Activated T-helper 17 cell treated with anti-CD3 and anti-CD28 coated beads, Interleukin-2, amount 50 U/mL, for 72 hours (primary cell): ENCODE measurements around the gene WASF2. TPM values are rescaled to one million over a fixed set of nuclear protein-coding genes. Genes with fewer than 3 reads are reported as not detected.
A peak's percentile ranks its signal among the peaks of the same experiment; 100 is the strongest.

Source experiments
- ATAC-seq: fragments of 150-1000 bp; cut with Tn5 transposase; replicated peaks from 2 replicates; pipeline ENCODE4 v1.10.0; 2021; ENCODE audit warnings: mild to moderate bottlenecking, moderate library complexity
- H3K27ac Mint-ChIP-seq: one replicate; pipeline ENCODE4 v1.8.0; 2022; ENCODE audit warnings: mixed read lengths
- H3K27me3 Mint-ChIP-seq: one replicate; pipeline ENCODE4 v1.8.0; 2022; ENCODE audit warnings: mixed read lengths
- H3K36me3 Mint-ChIP-seq: one replicate; pipeline ENCODE4 v1.8.0; 2022; ENCODE audit warnings: low read depth, mild to moderate bottlenecking, mixed read lengths
- H3K4me1 Mint-ChIP-seq: one replicate; pipeline ENCODE4 v1.8.0; 2022; ENCODE audit warnings: mixed read lengths
- H3K4me3 Mint-ChIP-seq: one replicate; pipeline ENCODE4 v1.8.0; 2022; ENCODE audit warnings: mild to moderate bottlenecking, mixed read lengths
- H3K9me3 Mint-ChIP-seq: one replicate; pipeline ENCODE4 v1.8.0; 2022; ENCODE audit warnings: mixed read lengths
- total RNA-seq, 2 donors: library from RNA; stranded (reverse); gene quantifications; one replicate each; pipeline ENCODE4 v1.2.3, GENCODE V29; 2022

The WASF2 gene
- total RNA-seq, 2 donors from 2014 or later: 85.7 to 125 TPM

DNA sequence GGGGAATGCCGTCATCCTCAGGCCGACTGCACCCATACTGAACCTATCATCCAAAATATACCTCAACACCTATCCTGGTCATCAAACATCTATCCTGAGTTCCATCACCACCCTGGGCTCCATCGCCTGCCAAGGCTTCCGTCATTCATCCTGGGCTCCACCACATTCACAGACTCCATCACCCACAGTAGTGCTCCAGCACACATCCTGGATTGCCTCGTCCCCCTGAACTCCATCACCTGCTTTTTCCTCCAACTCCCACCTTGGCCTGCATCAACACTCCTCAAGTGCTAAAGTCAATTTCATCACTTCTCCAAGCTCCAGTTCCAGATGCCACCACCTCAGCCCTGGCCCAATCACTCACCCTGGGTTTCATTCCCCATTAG lies 131.0 kb downstream of the WASF2 start:
- Mint-ChIP-seq H3K9me3 (no peaks in the 10 kb centered on the region), H3K36me3 (no peaks in the 10 kb centered on the region), H3K27ac (no peak overlapping the region), H3K4me1 (peaks cover 7% of the 10 kb centered on the region), H3K27me3 (no peaks in the 10 kb centered on the region), H3K4me3 (peak overlapping the region; percentile 73)
- ATAC-seq: no peak

DNA sequence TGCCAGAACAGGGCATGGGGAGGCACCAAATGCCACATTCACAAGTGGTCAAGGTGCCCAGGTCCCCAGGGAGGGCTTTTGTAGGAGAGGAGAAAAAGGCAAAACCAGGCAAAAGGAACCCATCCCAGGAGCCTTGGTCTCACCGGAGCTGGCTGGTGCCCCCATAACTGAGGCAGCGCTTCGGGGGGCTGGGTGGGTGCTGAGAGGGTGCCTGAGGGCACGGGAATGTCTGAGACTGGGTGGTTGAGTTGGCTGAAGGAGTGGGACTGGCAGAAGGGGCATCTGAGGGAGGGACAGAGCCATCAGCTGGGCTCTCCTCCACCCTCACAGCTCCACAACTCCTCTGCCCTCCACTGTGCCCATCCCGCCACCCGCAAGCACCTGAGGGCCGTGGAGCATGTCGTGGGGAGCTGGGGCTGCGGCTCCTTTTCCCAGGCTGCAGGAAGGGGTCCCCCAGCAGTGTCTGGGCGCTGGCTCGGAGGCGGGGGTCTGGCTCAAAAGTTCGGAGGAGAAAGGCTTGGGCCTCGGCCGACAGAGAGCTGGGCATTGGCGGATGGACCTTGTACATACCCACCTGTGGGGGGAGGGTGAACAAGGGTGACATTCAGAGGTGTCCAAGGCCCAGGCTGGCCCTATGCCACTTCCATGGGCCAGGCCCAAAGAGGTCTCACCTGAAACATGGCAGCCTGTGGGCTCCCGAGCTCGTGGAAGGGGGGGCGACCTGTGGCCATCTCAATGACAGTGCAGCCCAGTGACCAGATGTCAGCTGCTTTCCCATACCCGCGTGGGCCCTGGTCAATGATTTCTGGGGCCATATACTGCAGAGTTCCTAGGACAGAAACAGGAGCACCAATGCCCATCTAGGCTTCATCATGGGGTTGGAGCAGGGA lies 131.7 kb downstream of the WASF2 start:
- H3K4me1 Mint-ChIP-seq: peaks cover 7% of the 10 kb centered on the region
- ATAC-seq: no peak

DNA sequence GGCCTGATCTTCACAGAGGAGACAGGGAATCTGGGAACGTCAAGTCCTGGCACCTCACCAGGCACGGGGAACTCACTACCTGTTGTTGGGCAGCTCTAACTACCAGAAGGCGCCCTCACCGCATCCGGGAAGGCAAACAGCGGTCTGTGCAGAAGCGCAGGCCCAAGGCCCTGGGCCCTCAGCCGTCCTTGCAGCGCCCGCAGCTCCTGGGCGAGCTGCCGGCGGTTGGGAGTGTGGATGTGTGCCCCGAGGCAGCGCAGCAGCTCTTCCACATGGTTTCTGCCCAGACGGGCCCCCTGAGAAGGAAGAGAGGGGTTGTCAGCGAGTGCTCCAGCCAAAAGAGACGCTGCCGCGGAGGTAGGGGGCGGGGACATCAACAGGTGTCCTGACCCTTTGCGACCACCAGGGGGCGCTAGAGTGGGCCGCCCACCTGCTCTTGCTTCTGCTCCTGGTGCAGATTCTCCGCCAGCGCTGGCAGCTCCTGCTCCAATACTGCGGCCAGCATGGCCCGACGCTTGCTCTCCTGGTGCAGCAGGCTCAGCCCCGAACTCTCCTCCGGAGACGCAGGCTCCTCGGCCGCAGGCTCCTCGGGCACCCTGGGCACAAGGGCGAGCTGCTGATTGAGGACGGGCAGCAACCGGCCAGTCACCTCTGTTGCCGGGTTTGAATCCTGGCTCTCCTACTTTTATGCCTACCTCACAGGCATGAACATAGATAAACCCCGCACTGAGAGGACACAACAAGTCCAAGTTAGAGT lies 132.5 kb downstream of the WASF2 start:
- H3K4me1 Mint-ChIP-seq: peaks cover 7% of the 10 kb centered on the region
- peak overlapping the region; percentile 71 for H3K4me3 Mint-ChIP-seq
- ATAC-seq: peak; percentile 73
- H3K36me3 Mint-ChIP-seq: no peaks in the 10 kb centered on the region
- H3K27ac Mint-ChIP-seq: peak overlapping the region; percentile 76
- H3K27me3 Mint-ChIP-seq: no peaks in the 10 kb centered on the region
- no peaks in the 10 kb centered on the region for H3K9me3 Mint-ChIP-seq

More for the DNA sequence above, 131.7 kb downstream of the WASF2 start:
- Mint-ChIP-seq H3K9me3 (no peaks in the 10 kb centered on the region), H3K36me3 (no peaks in the 10 kb centered on the region), H3K4me3 (peak overlapping the region; percentile 73), H3K27ac (no peak overlapping the region), H3K27me3 (no peaks in the 10 kb centered on the region)

DNA sequence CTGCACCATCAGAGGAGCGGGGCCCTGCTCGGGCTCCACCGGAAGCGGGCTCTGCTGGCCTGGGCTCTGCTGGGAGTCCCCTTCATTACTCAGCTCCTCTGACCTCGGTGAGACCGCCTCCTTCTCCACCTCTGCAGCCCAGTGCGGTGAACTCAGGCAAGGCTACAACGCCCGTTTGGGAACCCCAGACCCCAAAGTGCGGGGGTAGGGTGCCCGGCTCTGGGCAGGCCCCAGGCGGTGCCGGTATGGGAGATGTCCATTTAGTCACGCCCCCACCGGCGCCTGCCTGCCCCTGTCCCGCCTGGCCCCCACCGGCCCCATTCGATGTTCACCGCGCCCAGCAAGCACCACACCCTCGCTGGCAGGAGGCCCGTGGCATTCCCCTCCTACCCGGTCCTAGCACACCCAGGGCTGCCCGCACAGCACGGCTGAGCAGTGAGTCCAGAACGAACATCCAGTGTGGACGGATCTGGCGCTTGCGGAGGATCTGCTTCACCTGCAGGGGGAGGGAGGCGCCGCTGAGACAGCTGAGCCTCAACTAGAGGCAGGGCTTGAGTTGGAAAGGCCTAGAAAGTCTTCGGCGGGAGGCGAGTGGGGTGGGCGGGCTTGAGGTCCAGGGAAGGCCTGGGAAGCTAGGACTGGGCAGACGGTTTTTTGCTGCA lies 133.2 kb downstream of the WASF2 start:
- H3K4me3 Mint-ChIP-seq: peak overlapping the region; percentile 71
- H3K4me1 Mint-ChIP-seq: peaks cover 7% of the 10 kb centered on the region
- ATAC-seq: peak; percentile 70
- H3K9me3 Mint-ChIP-seq: no peaks in the 10 kb centered on the region
- no peaks in the 10 kb centered on the region for H3K36me3 Mint-ChIP-seq
- peak overlapping the region; percentile 76 for H3K27ac Mint-ChIP-seq
- no peaks in the 10 kb centered on the region for H3K27me3 Mint-ChIP-seq

DNA sequence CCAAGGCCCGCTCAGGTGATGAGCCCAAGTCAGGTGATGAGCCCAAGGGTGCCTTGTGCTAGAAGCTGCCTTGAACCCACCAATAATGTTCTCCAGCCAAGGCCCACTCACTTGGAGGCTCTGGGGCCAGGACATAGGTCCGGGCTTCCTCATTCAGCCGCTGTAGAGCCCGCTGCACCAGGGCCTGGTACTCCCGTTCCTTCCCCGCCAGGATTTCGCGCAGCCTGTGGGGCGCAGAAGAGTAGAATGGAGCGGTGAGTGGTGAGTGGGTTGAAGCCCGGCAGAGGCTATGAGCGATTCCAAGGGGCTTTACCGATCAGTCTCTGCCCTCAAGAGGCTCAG lies 133.7 kb downstream of the WASF2 start:
- H3K4me1 Mint-ChIP-seq: peaks cover 7% of the 10 kb centered on the region

DNA sequence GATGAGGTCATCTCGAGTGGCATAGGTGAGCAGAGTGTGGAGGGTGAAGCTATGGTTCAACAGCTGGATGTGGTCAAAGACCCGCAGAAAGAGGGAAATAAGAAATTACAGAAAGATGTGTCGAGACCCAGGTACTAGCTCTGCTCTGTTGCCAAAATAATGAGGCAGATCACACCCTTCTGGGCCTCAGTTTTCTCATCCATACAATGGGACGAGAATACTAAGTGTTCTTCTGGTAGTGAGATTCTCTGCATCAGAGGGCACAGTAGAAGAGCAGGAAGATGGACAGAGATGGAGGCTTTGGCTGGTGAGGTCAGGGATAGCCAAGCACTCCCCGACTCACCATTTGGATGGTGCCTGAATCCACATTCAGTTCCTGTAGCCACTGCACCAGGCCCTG lies 134.3 kb downstream of the WASF2 start:
- no peaks in the 10 kb centered on the region for H3K27me3 Mint-ChIP-seq

More for the DNA sequence above, 133.7 kb downstream of the WASF2 start:
- H3K27me3 Mint-ChIP-seq: no peaks in the 10 kb centered on the region
- no peak for ATAC-seq
- H3K36me3 Mint-ChIP-seq: no peaks in the 10 kb centered on the region
- peak overlapping the region; percentile 71 for H3K4me3 Mint-ChIP-seq
- peak overlapping the region; percentile 65 for H3K27ac Mint-ChIP-seq
- H3K9me3 Mint-ChIP-seq: no peaks in the 10 kb centered on the region

More for the DNA sequence above, 134.3 kb downstream of the WASF2 start:
- Mint-ChIP-seq H3K27ac (peak overlapping the region; percentile 12), H3K4me1 (peaks cover 7% of the 10 kb centered on the region), H3K9me3 (no peaks in the 10 kb centered on the region), H3K36me3 (no peaks in the 10 kb centered on the region), H3K4me3 (peak overlapping the region; percentile 71)
- no peak for ATAC-seq

Other genes with a start within 250 kb of the WASF2 start
- gene TMEM222, start 168.0 kb downstream of the WASF2 start, total RNA-seq: 10 to 100 TPM; 29.0 to 39.6 TPM
- gene SYTL1, start 148.1 kb downstream of the WASF2 start, total RNA-seq: 10 to 100 TPM; 26.0 to 43.4 TPM
- gene MAP3K6, start 123.2 kb downstream of the WASF2 start, total RNA-seq: 10 to 100 TPM in 1 of 2 donors, 1 to 10 TPM in 1; 7.3 to 15.2 TPM
- not detected for gene FCN3, start 115.3 kb downstream of the WASF2 start, total RNA-seq
- not detected for gene CD164L2, start 106.8 kb downstream of the WASF2 start, total RNA-seq
- under 1 TPM; 0.26 to 0.42 TPM for gene GPR3, start 97.5 kb downstream of the WASF2 start, total RNA-seq
- gene AHDC1, start 114.0 kb upstream of the WASF2 start, total RNA-seq: 10 to 100 TPM; 13.3 to 22.3 TPM
- gene FGR, start 145.0 kb upstream of the WASF2 start, total RNA-seq: 1 to 10 TPM in 1 of 2 donors, not detected in 1; 1.2 TPM
- gene IFI6, start 182.0 kb upstream of the WASF2 start, total RNA-seq: 10 to 100 TPM; 32.3 to 43.7 TPM
- gene FAM76A, start 235.8 kb upstream of the WASF2 start, total RNA-seq: 1 to 10 TPM; 6.4 to 8.4 TPM